Measurements from ENCODE around the gene FAM174C. TPM values are rescaled to one million over a fixed set of nuclear protein-coding genes. Genes with fewer than 3 reads are reported as not detected.

The FAM174C gene
- polyA plus RNA-seq, 1 experiment = 16.6 TPM

DNA sequence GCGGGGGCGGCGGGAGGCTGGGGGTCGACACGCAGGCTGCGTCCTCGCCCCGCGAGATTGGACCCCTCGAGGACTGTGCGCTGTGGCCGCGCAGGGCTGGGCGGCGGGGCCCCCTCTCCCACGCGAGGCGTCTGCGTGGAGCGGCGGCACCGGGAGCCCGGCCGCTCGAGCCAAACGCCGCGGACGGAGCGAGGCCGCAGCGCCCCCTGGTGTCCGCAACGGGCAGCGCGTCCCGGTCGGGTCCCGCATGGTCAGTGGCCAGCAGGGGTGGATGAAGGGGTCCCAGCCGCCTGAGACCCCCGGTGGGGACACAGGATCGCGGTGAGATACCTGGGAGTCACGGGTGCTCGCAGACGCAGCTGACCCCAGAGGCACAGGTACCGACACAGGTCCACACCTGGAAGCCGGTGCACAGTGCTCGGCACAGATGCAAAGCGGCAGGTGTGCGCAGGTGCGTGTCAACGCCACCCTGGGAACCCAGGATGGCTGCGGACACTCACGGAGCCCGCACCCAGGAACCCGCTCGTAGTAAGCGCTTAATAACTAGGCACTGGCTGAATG lies 8.3 kb upstream of the FAM174C start:
- no peaks in the 10 kb centered on the region for H3K27me3 ChIP-seq (ENCODE audit: control insufficient read depth, insufficient read depth, low read length)
- DNase-seq (ENCODE audit: low read depth, low spot score) = no peak
- CTCF ChIA-PET = interaction anchor here (0.6 to 5.0 kb wide), 11 partner anchors 9 to 259 kb away, joined by 3 to 224 read pairs (median 4); partner anchors contain the start of gene ATP5F1D
- no peaks in the 10 kb centered on the region; the same call in 1 of the 2 replicates for H3K9me3 ChIP-seq (ENCODE audit: control insufficient read depth, insufficient read depth, low read length)
- POLR2A ChIA-PET = interaction anchor here (0.8 to 7.1 kb wide), 11 partner anchors 8 to 245 kb away, joined by 3 to 241 read pairs (median 5); partner anchors contain the start of genes ABCA7, ATP5F1D, FAM174C and RNU6-2
- TF ChIP-seq, protein P1, sequence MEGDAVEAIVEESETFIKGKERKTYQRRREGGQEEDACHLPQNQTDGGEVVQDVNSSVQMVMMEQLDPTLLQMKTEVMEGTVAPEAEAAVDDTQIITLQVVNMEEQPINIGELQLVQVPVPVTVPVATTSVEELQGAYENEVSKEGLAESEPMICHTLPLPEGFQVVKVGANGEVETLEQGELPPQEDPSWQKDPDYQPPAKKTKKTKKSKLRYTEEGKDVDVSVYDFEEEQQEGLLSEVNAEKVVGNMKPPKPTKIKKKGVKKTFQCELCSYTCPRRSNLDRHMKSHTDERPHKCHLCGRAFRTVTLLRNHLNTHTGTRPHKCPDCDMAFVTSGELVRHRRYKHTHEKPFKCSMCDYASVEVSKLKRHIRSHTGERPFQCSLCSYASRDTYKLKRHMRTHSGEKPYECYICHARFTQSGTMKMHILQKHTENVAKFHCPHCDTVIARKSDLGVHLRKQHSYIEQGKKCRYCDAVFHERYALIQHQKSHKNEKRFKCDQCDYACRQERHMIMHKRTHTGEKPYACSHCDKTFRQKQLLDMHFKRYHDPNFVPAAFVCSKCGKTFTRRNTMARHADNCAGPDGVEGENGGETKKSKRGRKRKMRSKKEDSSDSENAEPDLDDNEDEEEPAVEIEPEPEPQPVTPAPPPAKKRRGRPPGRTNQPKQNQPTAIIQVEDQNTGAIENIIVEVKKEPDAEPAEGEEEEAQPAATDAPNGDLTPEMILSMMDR (IDR thresholded peaks at IDR 0.05; ENCODE audit: low read depth, low read length) = peak; percentile 74
- H3K27ac ChIP-seq (ENCODE audit: low read depth, low read length) = no peak overlapping the region
- peak overlapping the region; percentile 60 for H3K4me3 ChIP-seq (ENCODE audit: low read depth, low read length)

GRCh38 chr19:1267477-1268225 lies 7.7 kb upstream of the FAM174C start:
- TF ChIP-seq, protein P1 (IDR thresholded peaks at IDR 0.05; ENCODE audit: low read depth, low read length) = no peak
- no peaks in the 10 kb centered on the region for H3K27me3 ChIP-seq (ENCODE audit: control insufficient read depth, insufficient read depth, low read length)
- no peaks in the 10 kb centered on the region; the same call in 1 of the 2 replicates for H3K9me3 ChIP-seq (ENCODE audit: control insufficient read depth, insufficient read depth, low read length)
- POLR2A ChIA-PET = interaction anchor here (3.0 to 7.1 kb wide), 3 partner anchors 13 to 24 kb away, joined by 25 to 241 read pairs (median 237); no protein-coding TSS in a partner anchor
- CTCF ChIA-PET = interaction anchor here (0.6 to 5.0 kb wide), 3 partner anchors 24 to 260 kb away, joined by 4 to 224 read pairs (median 6); partner anchors contain the start of gene ATP5F1D
- DNase-seq (ENCODE audit: low read depth, low spot score) = no peak
- peak overlapping the region; percentile 60 for H3K4me3 ChIP-seq (ENCODE audit: low read depth, low read length)
- peak overlapping the region; percentile 31 for H3K27ac ChIP-seq (ENCODE audit: low read depth, low read length)

GRCh38 chr19:1268226-1269064 lies 6.9 kb upstream of the FAM174C start:
- no peaks in the 10 kb centered on the region; the same call in 1 of the 2 replicates for H3K9me3 ChIP-seq (ENCODE audit: control insufficient read depth, insufficient read depth, low read length)

GRCh38 chr19:1269065-1269477 lies 6.3 kb upstream of the FAM174C start, which contains the start of gene CIRBP:
Gene CIRBP (plus strand): TSS chr19:1269332. CDS start chr19:1270934, 1,602 bp downstream.
- H3K27ac ChIP-seq (ENCODE audit: low read depth, low read length) = peak within 1 kb of the TSS; percentile 94
- POLR2A ChIA-PET = interaction anchor here (0.5 to 7.1 kb wide), 51 partner anchors 9 to 596 kb away, joined by 3 to 241 read pairs (median 5); partner anchors contain the start of genes ABCA7, ATP5F1D, CNN2 and DAZAP1
- peak within 1 kb of the TSS; percentile 94 for H3K4me3 ChIP-seq (ENCODE audit: low read depth, low read length)
- H3K27me3 ChIP-seq (ENCODE audit: control insufficient read depth, insufficient read depth, low read length) = no peaks in the 10 kb centered on the region
- TF ChIP-seq, protein P1 (IDR thresholded peaks at IDR 0.05; ENCODE audit: low read depth, low read length) = no peak
- CTCF ChIA-PET = interaction anchor here (5.0 kb wide), 1 partner anchor 25 kb away, joined by 224 read pairs; the partner anchor contains the start of gene ATP5F1D
- H3K9me3 ChIP-seq (ENCODE audit: control insufficient read depth, insufficient read depth, low read length) = peaks cover 4% of the 10 kb centered on the region; the same call in 1 of the 2 replicates
- DNase-seq (ENCODE audit: low read depth, low spot score) = peak; percentile 98

More at GRCh38 chr19:1268226-1269064, 6.9 kb upstream of the FAM174C start:
- no peaks in the 10 kb centered on the region for H3K27me3 ChIP-seq (ENCODE audit: control insufficient read depth, insufficient read depth, low read length)
- peak overlapping the region; percentile 31 for H3K27ac ChIP-seq (ENCODE audit: low read depth, low read length)
- no peak overlapping the region for H3K4me3 ChIP-seq (ENCODE audit: low read depth, low read length)
- TF ChIP-seq, protein P1 (IDR thresholded peaks at IDR 0.05; ENCODE audit: low read depth, low read length) = no peak
- DNase-seq (ENCODE audit: low read depth, low spot score) = no peak
- ChIA-PET CTCF (interaction anchor here (5.0 kb wide), 1 partner anchor 25 kb away, joined by 224 read pairs; the partner anchor contains the start of gene ATP5F1D), POLR2A (interaction anchor here (0.5 to 7.1 kb wide), 50 partner anchors 8 to 596 kb away, joined by 3 to 241 read pairs (median 5); partner anchors contain the start of genes ABCA7, ATP5F1D, CNN2 and DAZAP1)
